ENCODE data around the gene PIWIL4. TPM values are rescaled to one million over a fixed set of nuclear protein-coding genes. Genes with fewer than 3 reads are reported as not detected.

Gene PIWIL4
- total and polyA plus RNA-seq, 7 donors = 0.30 to 1.7 (median 0.65) TPM

DNA sequence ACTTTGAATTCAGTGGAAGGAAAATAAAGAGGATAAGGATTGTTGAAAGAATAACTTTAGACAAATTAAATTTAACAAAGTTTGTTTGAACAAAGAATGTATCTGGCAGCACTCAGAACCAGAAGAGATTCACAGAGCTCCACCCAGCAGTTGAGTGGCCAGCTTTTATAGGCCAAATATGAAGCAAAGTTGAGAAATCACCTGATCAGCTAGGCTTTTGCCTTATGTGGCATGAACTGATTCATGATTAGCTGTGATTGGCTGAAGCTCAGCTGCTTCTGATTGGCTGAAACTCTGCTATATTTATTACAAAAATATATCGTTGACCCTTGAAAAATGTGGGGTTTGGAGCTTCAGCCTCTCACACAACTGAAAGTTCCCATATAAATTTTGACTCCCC, 62.6 kb downstream of the PIWIL4 start:
- Histone ChIP-seq H3K27me3 (ENCODE audit: insufficient read depth in 3 of 3, low read length in 2 of 3) (no peaks in the 10 kb centered on the region), H3K27ac (no peak overlapping the region), H3K4me3 (no peak overlapping the region), H3K4me1 (no peaks in the 10 kb centered on the region), H3K36me3 (ENCODE audit: insufficient read depth in 1 of 2, low read depth in 1 of 2) (no peaks in the 10 kb centered on the region), H3K9me3 (peaks cover 7% of the 10 kb centered on the region)
- TF ChIP-seq, protein P1, sequence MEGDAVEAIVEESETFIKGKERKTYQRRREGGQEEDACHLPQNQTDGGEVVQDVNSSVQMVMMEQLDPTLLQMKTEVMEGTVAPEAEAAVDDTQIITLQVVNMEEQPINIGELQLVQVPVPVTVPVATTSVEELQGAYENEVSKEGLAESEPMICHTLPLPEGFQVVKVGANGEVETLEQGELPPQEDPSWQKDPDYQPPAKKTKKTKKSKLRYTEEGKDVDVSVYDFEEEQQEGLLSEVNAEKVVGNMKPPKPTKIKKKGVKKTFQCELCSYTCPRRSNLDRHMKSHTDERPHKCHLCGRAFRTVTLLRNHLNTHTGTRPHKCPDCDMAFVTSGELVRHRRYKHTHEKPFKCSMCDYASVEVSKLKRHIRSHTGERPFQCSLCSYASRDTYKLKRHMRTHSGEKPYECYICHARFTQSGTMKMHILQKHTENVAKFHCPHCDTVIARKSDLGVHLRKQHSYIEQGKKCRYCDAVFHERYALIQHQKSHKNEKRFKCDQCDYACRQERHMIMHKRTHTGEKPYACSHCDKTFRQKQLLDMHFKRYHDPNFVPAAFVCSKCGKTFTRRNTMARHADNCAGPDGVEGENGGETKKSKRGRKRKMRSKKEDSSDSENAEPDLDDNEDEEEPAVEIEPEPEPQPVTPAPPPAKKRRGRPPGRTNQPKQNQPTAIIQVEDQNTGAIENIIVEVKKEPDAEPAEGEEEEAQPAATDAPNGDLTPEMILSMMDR (IDR thresholded peaks at IDR 0.05) = no peak
- intact Hi-C loops (cut with DNase I) = loop anchor here in 1 of 2 donors (10.0 kb wide), 1 partner anchor 515 kb away; no protein-coding TSS in a partner anchor
- 77 to 84% (median 84%) methylated on average over 1 of the region's 1 CpG for WGBS, 3 donors
- ATAC-seq (no peak), DNase-seq (no peak)

DNA sequence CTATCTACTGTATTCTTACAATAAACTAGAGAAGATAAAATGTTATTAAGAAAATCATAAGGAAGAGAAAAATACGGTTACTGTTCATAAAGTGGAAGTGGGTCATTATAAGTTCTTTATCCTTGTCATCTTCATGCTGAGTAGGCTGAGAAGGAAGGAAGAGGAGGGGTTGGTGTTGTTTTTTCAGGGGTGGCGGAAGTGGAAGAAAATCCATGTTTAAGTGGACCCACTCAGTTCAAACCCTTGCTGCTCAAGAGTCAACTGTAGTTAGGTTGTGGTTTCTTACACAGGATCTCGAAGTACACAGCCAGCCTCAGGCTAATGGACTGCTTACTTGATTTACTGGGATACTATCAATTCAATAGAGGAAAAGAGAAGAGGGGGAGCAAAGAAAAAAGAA, 63.1 kb downstream of the PIWIL4 start:
- H3K27me3 ChIP-seq (ENCODE audit: insufficient read depth in 3 of 3, low read length in 2 of 3) = no peaks in the 10 kb centered on the region
- no peaks in the 10 kb centered on the region for H3K4me1 ChIP-seq
- H3K4me3 ChIP-seq = no peak overlapping the region
- DNase-seq (no peak), ATAC-seq (no peak)
- intact Hi-C loops (cut with DNase I) = no loop called here
- H3K36me3 ChIP-seq (ENCODE audit: insufficient read depth in 1 of 2, low read depth in 1 of 2) = no peaks in the 10 kb centered on the region
- WGBS, 3 donors = 76 to 86% (median 83%) methylated on average over 3 of the region's 3 CpGs
- H3K9me3 ChIP-seq = peaks cover 7% of the 10 kb centered on the region
- TF ChIP-seq, protein P1 (IDR thresholded peaks at IDR 0.05) = no peak
- no peak overlapping the region for H3K27ac ChIP-seq

- H3K4me1 ChIP-seq = no peaks in the 10 kb centered on the region
- H3K27ac ChIP-seq = no peak overlapping the region
- H3K27me3 ChIP-seq (ENCODE audit: insufficient read depth in 3 of 3, low read length in 2 of 3) = no peaks in the 10 kb centered on the region
- DNase-seq (no peak), ATAC-seq (no peak)
- H3K4me3 ChIP-seq = no peak overlapping the region
- H3K36me3 ChIP-seq (ENCODE audit: insufficient read depth in 1 of 2, low read depth in 1 of 2) = no peaks in the 10 kb centered on the region
- TF ChIP-seq, protein P1 (IDR thresholded peaks at IDR 0.05) = no peak
- intact Hi-C loops (cut with DNase I) = no loop called here
- peaks cover 2% of the 10 kb centered on the region for H3K9me3 ChIP-seq
- WGBS, 3 donors = 71 to 87% (median 74%) methylated on average over 2 of the region's 2 CpGs
These were observed 65.2 kb downstream of the PIWIL4 start for GRCh38 chr11:94632356-94632755.

- H3K4me1 ChIP-seq = peaks cover 15% of the 10 kb centered on the region
- no peaks in the 10 kb centered on the region for H3K36me3 ChIP-seq (ENCODE audit: insufficient read depth in 1 of 2, low read depth in 1 of 2)
- H3K9me3 ChIP-seq = no peaks in the 10 kb centered on the region
- ATAC-seq (no peak), DNase-seq (no peak)
- TF ChIP-seq, protein P1 (IDR thresholded peaks at IDR 0.05) = no peak
- no peak overlapping the region for H3K27ac ChIP-seq
- H3K4me3 ChIP-seq = no peak overlapping the region
- intact Hi-C loops (cut with DNase I) = no loop called here
- H3K27me3 ChIP-seq (ENCODE audit: insufficient read depth in 3 of 3, low read length in 2 of 3) = no peaks in the 10 kb centered on the region
- 79 to 90% (median 86%) methylated on average over 2 of the region's 2 CpGs for WGBS, 3 donors
These were observed 67.9 kb downstream of the PIWIL4 start for GRCh38 chr11:94635072-94635471.

GRCh38 chr11:94636388-94636949, 69.3 kb downstream of the PIWIL4 start:
- Histone ChIP-seq H3K4me3 (no peak overlapping the region), H3K4me1 (peaks cover 15% of the 10 kb centered on the region), H3K36me3 (ENCODE audit: insufficient read depth in 1 of 2, low read depth in 1 of 2) (no peaks in the 10 kb centered on the region), H3K27ac (no peak overlapping the region), H3K27me3 (ENCODE audit: insufficient read depth in 3 of 3, low read length in 2 of 3) (no peaks in the 10 kb centered on the region), H3K9me3 (no peaks in the 10 kb centered on the region)
- TF ChIP-seq, protein P1 (IDR thresholded peaks at IDR 0.05) = no peak
- DNase-seq (no peak), ATAC-seq (no peak)
- intact Hi-C loops (cut with DNase I) = no loop called here
- 91 to 94% (median 92%) methylated on average over 2 of the region's 2 CpGs for WGBS, 3 donors
